Kidney epithelial cell (primary cell): ENCODE measurements around the gene CLNK. TPM values are rescaled to one million over a fixed set of nuclear protein-coding genes. Genes with fewer than 3 reads are reported as not detected.

ENCODE experiments used
- DNase-seq: peaks from one replicate; pipeline ENCODE4 v3.0.0-alpha.2; 2010; ENCODE audit warnings: low read depth
- H3K27me3 ChIP-seq: 2 replicates; pipeline ENCODE4 v1.6.0; 2011; ENCODE audit warnings: low read length; ENCODE audit not compliant: control insufficient read depth, insufficient read depth
- H3K36me3 ChIP-seq: 2 replicates; pipeline ENCODE4 v1.5.1; 2011; ENCODE audit warnings: low read length; ENCODE audit not compliant: control insufficient read depth, insufficient read depth
- H3K4me3 ChIP-seq: 2 replicates; pipeline ENCODE4 v1.5.1; 2011; ENCODE audit warnings: low read depth, mild to moderate bottlenecking, control low read depth, low read length
- total RNA-seq: library from RNA; depleted of rRNA; stranded (reverse); fragments of >200 nt; gene quantifications from 2 replicates; pipeline ENCODE4 v1.2.3, GENCODE V29; 2015
- TF ChIP-seq, protein P1 (sequence below): IDR thresholded peaks from 2 replicates; pipeline ENCODE4 v1.5.1; 2011; ENCODE audit warnings: mild to moderate bottlenecking, moderate library complexity, low read length, control low read depth, inconsistent platforms; ENCODE audit not compliant: insufficient read depth, poor library complexity, severe bottlenecking

The CLNK gene
- total RNA-seq, 1 donor from 2014 or later = not detected

DNA sequence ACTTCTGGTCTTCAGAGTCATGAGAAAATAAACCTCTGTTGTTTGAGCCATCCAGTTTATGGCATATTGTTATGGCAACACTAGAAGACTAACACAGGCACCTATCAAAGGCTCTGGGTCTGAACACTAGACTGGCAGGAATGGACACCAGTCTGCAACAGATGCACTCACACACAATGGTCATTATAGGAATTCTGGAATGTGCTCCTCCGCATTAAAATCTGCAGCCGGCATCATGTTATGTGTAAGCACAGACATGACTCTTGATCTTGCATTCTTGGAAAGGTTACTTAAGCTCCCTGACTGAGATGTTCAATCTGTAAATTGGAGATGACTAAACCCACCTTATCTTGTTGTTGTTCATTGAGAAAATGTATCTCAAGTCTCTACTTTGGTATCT lies 115.1 kb downstream of the CLNK start:
- Histone ChIP-seq H3K27me3 (no peaks in the 10 kb centered on the region), H3K4me3 (no peak overlapping the region), H3K36me3 (no peaks in the 10 kb centered on the region)
- no peak for DNase-seq
- TF ChIP-seq, protein P1, sequence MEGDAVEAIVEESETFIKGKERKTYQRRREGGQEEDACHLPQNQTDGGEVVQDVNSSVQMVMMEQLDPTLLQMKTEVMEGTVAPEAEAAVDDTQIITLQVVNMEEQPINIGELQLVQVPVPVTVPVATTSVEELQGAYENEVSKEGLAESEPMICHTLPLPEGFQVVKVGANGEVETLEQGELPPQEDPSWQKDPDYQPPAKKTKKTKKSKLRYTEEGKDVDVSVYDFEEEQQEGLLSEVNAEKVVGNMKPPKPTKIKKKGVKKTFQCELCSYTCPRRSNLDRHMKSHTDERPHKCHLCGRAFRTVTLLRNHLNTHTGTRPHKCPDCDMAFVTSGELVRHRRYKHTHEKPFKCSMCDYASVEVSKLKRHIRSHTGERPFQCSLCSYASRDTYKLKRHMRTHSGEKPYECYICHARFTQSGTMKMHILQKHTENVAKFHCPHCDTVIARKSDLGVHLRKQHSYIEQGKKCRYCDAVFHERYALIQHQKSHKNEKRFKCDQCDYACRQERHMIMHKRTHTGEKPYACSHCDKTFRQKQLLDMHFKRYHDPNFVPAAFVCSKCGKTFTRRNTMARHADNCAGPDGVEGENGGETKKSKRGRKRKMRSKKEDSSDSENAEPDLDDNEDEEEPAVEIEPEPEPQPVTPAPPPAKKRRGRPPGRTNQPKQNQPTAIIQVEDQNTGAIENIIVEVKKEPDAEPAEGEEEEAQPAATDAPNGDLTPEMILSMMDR = no peak

DNA sequence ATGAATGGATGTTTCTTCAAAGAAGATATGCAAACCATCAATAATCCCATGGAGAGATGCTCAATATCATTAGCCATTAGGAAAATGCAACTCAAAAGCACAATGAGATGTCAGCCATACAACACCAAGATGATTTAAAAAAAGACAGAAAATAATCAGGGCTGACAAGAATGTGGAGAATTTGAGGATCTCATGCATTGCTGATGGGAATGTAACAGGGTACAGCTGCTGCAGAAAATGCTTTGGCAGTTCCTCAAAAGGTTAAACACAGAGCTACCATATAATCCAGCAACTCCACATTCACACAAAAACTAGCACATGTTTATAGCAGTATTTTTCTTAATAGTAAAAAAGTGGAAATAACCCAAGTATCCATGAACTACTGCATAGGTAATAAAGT lies 116.8 kb downstream of the CLNK start:
- TF ChIP-seq, protein P1 = no peak
- Histone ChIP-seq H3K36me3 (no peaks in the 10 kb centered on the region), H3K27me3 (no peaks in the 10 kb centered on the region), H3K4me3 (no peak overlapping the region)
- DNase-seq = no peak

GRCh38 chr4:10565166-10565780 lies 119.3 kb downstream of the CLNK start:
- H3K27me3 ChIP-seq = no peaks in the 10 kb centered on the region
- DNase-seq = no peak
- TF ChIP-seq, protein P1 = no peak
- H3K4me3 ChIP-seq = no peak overlapping the region
- no peaks in the 10 kb centered on the region for H3K36me3 ChIP-seq

DNA sequence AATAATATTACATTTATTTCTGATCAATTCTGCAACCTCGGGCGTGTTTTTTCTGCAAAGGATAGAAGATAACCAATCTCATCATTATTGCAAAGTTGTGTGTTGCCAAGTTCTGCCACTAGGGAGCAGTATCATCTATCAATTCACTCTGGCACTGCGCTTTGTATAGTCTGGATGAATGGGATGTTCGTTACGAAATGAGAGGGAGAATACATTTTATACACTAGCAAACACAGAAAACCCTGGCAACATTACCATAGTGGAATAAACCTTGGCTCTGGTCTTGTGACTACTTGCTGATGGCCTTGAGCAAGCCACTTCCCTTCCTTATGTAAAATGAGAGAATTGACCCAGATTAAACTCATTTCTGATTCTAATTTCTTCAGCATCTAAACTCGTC lies 129.9 kb downstream of the CLNK start:
- no peak for DNase-seq
- TF ChIP-seq, protein P1 = peak; percentile 77
- Histone ChIP-seq H3K36me3 (no peaks in the 10 kb centered on the region), H3K4me3 (no peak overlapping the region), H3K27me3 (no peaks in the 10 kb centered on the region)

DNA sequence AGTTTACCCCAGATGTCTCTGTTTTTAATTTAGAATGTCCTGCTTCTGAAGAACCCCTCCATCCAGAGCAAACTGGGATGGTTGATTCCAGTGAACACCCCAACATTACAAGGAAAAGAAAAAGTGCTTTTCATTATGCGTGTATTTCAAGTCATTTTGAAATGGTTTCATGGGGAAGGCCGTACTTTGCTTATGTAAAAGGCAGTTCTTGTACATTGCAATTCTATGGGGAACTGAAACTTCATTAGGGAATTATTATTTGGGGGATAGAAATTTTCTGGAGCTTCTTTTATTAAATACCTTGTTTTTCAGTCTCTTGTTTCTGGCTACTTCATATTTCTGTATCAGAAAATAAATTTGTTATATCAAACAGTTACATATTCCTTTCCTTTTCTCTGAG lies 130.4 kb downstream of the CLNK start:
- Histone ChIP-seq H3K27me3 (no peaks in the 10 kb centered on the region), H3K36me3 (no peaks in the 10 kb centered on the region), H3K4me3 (no peak overlapping the region)
- DNase-seq = no peak
- TF ChIP-seq, protein P1 = no peak
